Rectal smooth muscle tissue (tissue), 1 donor: ENCODE results near the gene PRPH.
"Not testable (repeated sequence)": the region's sequence is repeated elsewhere in the genome, so short reads cannot be mapped to it uniquely, and the experiment has no call there.

Experiments used
- H3K27ac ChIP-seq: one replicate; pipeline ENCODE4 v1.7.0; 2013; ENCODE audit warnings: low read depth, low read length, inconsistent platforms
- H3K27me3 ChIP-seq: one replicate; pipeline ENCODE4 v1.7.0; 2013; ENCODE audit warnings: low read length; ENCODE audit not compliant: control insufficient read depth, insufficient read depth
- H3K36me3 ChIP-seq: one replicate; pipeline ENCODE4 v1.7.0; 2013; ENCODE audit warnings: low read length; ENCODE audit not compliant: control insufficient read depth, insufficient read depth
- H3K4me1 ChIP-seq: one replicate; pipeline ENCODE4 v1.7.0; 2013; ENCODE audit warnings: low read length; ENCODE audit not compliant: control insufficient read depth, insufficient read depth
- H3K4me3 ChIP-seq: one replicate; pipeline ENCODE4 v1.7.0; 2013; ENCODE audit warnings: low read length
- H3K9ac ChIP-seq: one replicate; pipeline ENCODE4 v1.7.0; 2013; ENCODE audit warnings: low read length

The PRPH gene

GRCh38 chr12:49296836-49297694, 2.1 kb downstream of the PRPH start:
- peak overlapping the region; percentile 47 for H3K4me3 ChIP-seq
- peaks cover 44% of the 10 kb centered on the region for H3K27me3 ChIP-seq
- H3K27ac ChIP-seq = no peak overlapping the region
- H3K4me1 ChIP-seq = peaks cover 4% of the 10 kb centered on the region
- H3K9ac ChIP-seq = no peak overlapping the region
- H3K36me3 ChIP-seq = no peaks in the 10 kb centered on the region

DNA sequence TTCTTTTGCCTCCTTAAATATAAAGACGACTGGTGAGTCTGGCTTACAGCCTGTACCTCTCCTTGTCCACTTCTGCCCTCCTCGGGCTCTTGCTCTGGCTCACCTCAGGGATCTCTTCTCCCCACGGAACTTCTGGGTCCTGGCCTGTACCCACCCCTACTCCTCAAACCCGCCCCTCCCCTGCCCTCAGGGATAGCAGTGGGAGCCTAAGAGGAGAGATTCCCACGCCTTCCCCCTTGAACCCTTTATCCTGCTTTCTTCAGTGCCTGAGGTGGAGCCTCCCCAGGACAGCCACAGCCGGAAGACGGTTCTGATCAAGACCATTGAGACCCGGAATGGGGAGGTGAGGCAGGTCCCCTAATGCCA, 2.7 kb downstream of the PRPH start:
- H3K27ac ChIP-seq = no peak overlapping the region
- no peak overlapping the region for H3K9ac ChIP-seq
- peaks cover 4% of the 10 kb centered on the region for H3K4me1 ChIP-seq
- no peak overlapping the region for H3K4me3 ChIP-seq
- peaks cover 44% of the 10 kb centered on the region for H3K27me3 ChIP-seq
- H3K36me3 ChIP-seq = no peaks in the 10 kb centered on the region

DNA sequence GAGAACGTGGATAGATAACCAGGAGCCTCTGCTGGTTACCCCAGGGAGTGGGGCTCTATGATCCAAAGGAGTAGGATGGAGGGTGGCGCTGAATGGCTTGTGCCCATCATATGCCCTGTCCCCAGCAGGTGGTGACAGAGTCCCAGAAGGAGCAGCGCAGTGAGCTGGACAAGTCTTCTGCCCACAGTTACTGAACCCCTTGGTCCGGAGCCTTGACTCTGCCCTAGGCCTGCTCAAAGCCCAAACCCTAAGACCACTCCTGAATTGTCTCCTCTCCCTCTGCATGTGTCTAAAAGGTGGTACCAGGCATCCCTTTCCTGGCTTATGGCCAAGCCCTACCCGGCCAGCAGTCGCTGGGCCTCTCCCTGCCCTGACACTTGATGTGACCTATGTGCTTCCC, 3.2 kb downstream of the PRPH start:
- Histone ChIP-seq H3K27me3 (peaks cover 44% of the 10 kb centered on the region), H3K4me3 (no peak overlapping the region), H3K36me3 (no peaks in the 10 kb centered on the region), H3K9ac (no peak overlapping the region), H3K4me1 (peaks cover 4% of the 10 kb centered on the region), H3K27ac (no peak overlapping the region)

DNA sequence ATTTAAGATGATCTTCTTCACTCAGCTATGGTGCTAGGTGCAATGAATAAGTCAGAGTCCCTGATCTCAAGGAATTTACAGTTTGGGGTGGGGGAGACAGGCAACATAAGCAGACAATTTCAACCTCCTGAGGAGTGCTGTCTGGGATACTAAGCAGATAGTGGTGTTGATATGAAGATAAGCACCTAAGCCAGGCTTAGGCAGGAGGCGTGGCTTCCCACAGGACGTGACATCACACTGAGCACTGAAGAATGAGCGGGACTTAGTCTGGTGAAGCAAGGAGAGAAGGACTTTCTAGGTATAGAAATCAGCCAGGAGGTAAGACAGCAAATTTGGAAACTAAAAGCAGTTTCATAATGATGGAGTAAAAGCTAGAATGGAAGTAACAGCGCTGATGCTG, 6.8 kb downstream of the PRPH start:
- H3K27me3 ChIP-seq = peaks cover 14% of the 10 kb centered on the region
- H3K9ac ChIP-seq = no peak overlapping the region
- no peaks in the 10 kb centered on the region for H3K36me3 ChIP-seq
- H3K4me1 ChIP-seq = peaks cover 1% of the 10 kb centered on the region
- no peak overlapping the region for H3K4me3 ChIP-seq
- H3K27ac ChIP-seq = no peak overlapping the region

DNA sequence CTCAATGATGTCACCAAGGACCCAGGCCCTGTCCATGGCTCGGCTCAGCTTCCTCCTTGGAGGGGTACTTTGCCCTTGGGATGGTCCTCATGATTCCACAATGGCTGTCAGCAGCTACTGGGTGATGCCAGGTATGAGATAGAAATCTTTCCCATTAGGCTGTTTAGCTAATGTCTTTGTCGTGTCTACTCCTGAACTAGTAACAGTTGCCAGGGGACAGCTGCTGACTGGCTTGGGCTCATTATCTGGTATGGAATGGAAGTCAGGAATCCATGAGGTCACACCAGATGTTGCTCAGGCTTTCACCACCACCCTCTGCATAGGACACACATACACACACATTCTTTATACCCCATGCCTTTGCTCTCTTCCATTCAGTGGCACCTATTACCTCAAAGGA, 9.2 kb downstream of the PRPH start:
- Histone ChIP-seq H3K27ac (no peak overlapping the region), H3K9ac (no peak overlapping the region), H3K4me1 (no peaks in the 10 kb centered on the region), H3K27me3 (no peaks in the 10 kb centered on the region), H3K36me3 (no peaks in the 10 kb centered on the region), H3K4me3 (no peak overlapping the region)

DNA sequence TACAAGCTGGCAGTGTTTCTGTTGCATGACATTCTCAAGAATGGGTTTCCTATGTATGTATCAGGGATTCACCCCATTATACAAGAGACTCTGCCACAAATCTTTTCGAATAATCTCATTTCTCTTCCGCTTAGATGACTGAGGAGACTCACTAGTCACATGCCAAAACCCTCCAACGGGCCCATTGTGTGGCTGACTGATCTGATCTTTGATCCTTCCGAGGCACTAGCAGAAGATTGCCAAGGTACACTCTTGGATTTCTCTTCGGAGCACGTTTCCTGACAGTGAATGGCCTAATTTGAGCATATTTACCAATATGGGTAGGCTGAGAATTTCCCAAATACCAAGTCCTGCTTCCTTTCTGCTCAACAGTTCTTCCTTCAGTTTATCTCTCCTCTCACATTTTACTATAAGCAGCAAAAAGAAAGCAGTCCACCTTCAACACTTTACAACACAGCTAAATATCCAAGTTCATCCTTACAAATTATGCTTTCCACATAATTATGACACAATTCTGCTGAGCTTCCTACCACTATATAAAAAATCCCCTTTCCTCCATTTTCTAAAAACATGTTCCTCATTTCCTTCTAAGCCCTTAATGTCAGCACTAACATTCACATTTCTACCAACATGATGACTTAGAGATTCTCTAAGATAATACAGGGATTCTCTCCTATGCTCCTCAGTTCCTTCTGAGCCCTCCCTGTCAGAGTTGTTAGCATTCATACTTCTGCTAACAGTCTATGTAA, 11.0 kb downstream of the PRPH start:
- Histone ChIP-seq H3K4me1 (no peaks in the 10 kb centered on the region), H3K27ac (no peak overlapping the region), H3K27me3 (no peaks in the 10 kb centered on the region), H3K4me3 (no peak overlapping the region), H3K9ac (no peak overlapping the region), H3K36me3 (no peaks in the 10 kb centered on the region)

DNA sequence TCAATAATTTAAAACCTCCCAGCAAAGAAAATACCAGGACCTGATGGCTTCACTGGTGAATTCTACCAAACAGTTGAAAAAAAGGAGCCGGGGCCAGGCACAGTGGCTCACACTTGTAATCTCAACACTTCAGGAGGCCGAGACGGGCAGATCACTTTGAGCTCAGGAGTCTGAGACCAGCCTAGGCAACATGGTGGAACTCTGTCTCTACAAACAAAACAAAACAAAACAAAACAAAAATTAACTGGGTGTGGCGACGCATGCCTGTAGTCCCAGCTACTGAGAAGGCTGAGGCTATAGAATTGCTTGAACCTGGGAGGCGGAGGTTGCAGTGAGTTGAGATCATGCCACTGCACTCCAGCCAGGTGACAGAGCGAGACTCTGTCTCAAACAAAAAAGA, 14.4 kb downstream of the PRPH start:
- H3K4me1 ChIP-seq = no peaks in the 10 kb centered on the region
- H3K27me3 ChIP-seq = no peaks in the 10 kb centered on the region
- no peaks in the 10 kb centered on the region for H3K36me3 ChIP-seq
- no peak overlapping the region for H3K4me3 ChIP-seq
- H3K27ac ChIP-seq = no peak overlapping the region
- no peak overlapping the region for H3K9ac ChIP-seq

- H3K36me3 ChIP-seq, H3K27ac ChIP-seq, H3K4me1 ChIP-seq, H3K27me3 ChIP-seq, H3K9ac ChIP-seq, H3K4me3 ChIP-seq: not testable (repeated sequence)
Measured at GRCh38 chr12:49310451-49311000, 15.6 kb downstream of the PRPH start.

GRCh38 chr12:49314811-49315210, 19.9 kb downstream of the PRPH start:
- Histone ChIP-seq H3K27ac (no peak overlapping the region), H3K9ac (no peak overlapping the region), H3K36me3 (no peaks in the 10 kb centered on the region), H3K4me1 (no peaks in the 10 kb centered on the region), H3K27me3 (no peaks in the 10 kb centered on the region), H3K4me3 (no peak overlapping the region)

DNA sequence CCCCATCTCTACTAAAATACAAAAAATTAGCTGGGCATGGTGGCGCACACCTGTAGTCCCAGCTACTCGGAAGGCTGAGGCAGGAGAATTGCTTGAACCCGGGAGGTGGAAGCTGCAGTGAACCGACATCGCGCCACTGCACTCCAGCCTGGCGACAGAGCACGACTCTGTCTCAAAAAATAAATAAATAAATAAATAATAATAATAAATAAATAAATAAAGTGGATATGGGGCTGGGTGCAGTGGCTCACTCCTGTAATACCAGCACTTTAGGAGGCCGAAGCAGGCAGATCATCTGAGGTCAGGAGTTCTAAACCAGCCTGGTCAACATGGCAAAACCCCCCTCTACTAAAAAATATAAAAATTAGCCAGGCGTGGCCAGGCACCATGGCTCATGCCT, 22.2 kb downstream of the PRPH start:
- H3K4me1 ChIP-seq, H3K27me3 ChIP-seq, H3K27ac ChIP-seq, H3K9ac ChIP-seq, H3K4me3 ChIP-seq, H3K36me3 ChIP-seq: not testable (repeated sequence)

GRCh38 chr12:49320411-49321103, 25.6 kb downstream of the PRPH start:
- H3K36me3 ChIP-seq, H3K27ac ChIP-seq, H3K4me1 ChIP-seq, H3K27me3 ChIP-seq, H3K9ac ChIP-seq, H3K4me3 ChIP-seq: not testable (repeated sequence)

DNA sequence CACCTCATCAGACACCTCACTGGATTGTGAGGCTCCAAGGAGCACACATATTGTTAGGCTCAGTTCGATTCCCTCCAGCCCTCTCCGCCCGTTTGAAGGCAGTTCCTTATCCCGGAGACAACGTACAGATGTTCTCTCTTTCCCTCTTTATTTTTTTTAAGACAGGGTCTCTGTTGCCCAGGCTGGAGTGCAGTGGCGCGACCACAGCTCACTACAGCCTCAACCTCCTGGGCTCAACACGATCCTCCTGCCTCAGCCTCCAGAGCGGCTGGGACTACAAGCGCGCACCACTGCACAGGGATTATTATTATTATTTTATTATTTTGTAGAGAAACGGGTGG, 27.4 kb downstream of the PRPH start:
- Histone ChIP-seq H3K4me3 (peak overlapping the region; percentile 83), H3K27ac (peak overlapping the region; percentile 56), H3K4me1 (peaks cover 9% of the 10 kb centered on the region), H3K27me3 (no peaks in the 10 kb centered on the region), H3K36me3 (no peaks in the 10 kb centered on the region), H3K9ac (no peak overlapping the region)
